Measurements from ENCODE around the gene RABEPK.

DNA sequence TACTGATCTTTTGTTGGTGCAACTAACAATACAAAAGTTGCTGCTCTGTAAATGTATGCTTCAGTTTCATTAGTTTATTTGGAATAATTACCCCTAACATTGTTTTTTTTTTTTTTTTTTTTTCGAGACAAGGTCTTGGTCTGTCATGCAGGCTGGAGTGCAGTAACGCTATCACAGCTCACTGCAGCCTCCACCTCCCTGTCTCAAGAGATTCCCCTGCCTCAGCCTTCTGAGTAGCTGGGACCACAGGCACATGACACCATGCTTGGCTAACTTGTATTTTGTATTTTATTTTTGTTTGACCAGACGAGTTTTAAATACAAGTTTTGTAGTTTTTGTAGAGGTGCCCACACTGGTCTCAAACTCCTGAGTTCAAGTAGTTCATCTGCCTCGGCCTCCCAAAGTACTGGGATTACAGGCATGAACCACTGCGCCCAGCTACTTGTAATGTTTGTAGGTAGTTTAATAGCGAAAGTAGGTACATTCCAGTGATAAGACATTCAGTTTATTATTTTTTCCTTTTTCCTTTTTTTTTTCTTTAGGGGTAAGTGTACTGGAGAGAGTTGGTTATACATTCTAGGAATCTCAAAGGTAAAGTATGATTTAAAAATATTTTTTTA is 68.2 kb downstream of the RABEPK start:
- TF ChIP-seq, protein P1, sequence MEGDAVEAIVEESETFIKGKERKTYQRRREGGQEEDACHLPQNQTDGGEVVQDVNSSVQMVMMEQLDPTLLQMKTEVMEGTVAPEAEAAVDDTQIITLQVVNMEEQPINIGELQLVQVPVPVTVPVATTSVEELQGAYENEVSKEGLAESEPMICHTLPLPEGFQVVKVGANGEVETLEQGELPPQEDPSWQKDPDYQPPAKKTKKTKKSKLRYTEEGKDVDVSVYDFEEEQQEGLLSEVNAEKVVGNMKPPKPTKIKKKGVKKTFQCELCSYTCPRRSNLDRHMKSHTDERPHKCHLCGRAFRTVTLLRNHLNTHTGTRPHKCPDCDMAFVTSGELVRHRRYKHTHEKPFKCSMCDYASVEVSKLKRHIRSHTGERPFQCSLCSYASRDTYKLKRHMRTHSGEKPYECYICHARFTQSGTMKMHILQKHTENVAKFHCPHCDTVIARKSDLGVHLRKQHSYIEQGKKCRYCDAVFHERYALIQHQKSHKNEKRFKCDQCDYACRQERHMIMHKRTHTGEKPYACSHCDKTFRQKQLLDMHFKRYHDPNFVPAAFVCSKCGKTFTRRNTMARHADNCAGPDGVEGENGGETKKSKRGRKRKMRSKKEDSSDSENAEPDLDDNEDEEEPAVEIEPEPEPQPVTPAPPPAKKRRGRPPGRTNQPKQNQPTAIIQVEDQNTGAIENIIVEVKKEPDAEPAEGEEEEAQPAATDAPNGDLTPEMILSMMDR (IDR thresholded peaks at IDR 0.05 in 2 of 3, conservative IDR thresholded peaks at IDR 0.05 in 1 of 3; ENCODE audit: control insufficient read depth in 2 of 3, extremely low read depth in 1 of 3, insufficient read depth in 1 of 3, low read depth in 3 of 3, low read length in 3 of 3): no peak
- no peak for TF ChIP-seq TAF1 (IDR thresholded peaks at IDR 0.05; ENCODE audit: borderline replicate concordance, low read depth, low read length)
- TF ChIP-seq MYC (IDR thresholded peaks at IDR 0.05; ENCODE audit: insufficient read depth, insufficient read length, insufficient replicate concordance, low read length, severe bottlenecking): no peak
